ENCODE results near the gene CELF4.

CELF4 gene

GRCh38 chr18:37565101-37565976, at the start of gene CELF4:
CELF4 (minus strand) TSS chr18:37565798.
- Histone ChIP-seq H3K4me2 (ENCODE audit: insufficient read depth, low read length) (no peak within 1 kb of the TSS), H4K20me1 (ENCODE audit: insufficient read depth, low read length) (no peaks in the 10 kb centered on the region), H3K9ac (ENCODE audit: low read depth, low read length) (no peak within 1 kb of the TSS), H3K4me1 (ENCODE audit: insufficient read depth, low read length) (no peaks in the 10 kb centered on the region), H3K9me3 (ENCODE audit: insufficient read depth, low read length, severe bottlenecking) (no peaks in the 10 kb centered on the region), H2AFZ (ENCODE audit: low read depth, low read length) (no peak within 1 kb of the TSS), H3K27me3 (ENCODE audit: insufficient read depth, low read length, poor library complexity) (no peaks in the 10 kb centered on the region), H3K4me3 (ENCODE audit: low read depth in 1 of 2, low read length in 2 of 2) (no peak within 1 kb of the TSS), H3K27ac (ENCODE audit: low read length) (no peak within 1 kb of the TSS), H3K79me2 (ENCODE audit: insufficient read depth, low read length) (no peaks in the 10 kb centered on the region), H3K36me3 (ENCODE audit: insufficient read depth, low read length) (no peaks in the 10 kb centered on the region)
- ATAC-seq (ENCODE audit: insufficient read depth, low read depth) (no peak), DNase-seq (no peak)
- TF ChIP-seq, protein P1, sequence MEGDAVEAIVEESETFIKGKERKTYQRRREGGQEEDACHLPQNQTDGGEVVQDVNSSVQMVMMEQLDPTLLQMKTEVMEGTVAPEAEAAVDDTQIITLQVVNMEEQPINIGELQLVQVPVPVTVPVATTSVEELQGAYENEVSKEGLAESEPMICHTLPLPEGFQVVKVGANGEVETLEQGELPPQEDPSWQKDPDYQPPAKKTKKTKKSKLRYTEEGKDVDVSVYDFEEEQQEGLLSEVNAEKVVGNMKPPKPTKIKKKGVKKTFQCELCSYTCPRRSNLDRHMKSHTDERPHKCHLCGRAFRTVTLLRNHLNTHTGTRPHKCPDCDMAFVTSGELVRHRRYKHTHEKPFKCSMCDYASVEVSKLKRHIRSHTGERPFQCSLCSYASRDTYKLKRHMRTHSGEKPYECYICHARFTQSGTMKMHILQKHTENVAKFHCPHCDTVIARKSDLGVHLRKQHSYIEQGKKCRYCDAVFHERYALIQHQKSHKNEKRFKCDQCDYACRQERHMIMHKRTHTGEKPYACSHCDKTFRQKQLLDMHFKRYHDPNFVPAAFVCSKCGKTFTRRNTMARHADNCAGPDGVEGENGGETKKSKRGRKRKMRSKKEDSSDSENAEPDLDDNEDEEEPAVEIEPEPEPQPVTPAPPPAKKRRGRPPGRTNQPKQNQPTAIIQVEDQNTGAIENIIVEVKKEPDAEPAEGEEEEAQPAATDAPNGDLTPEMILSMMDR (IDR thresholded peaks at IDR 0.05; ENCODE audit: borderline replicate concordance, extremely low read depth, low read length, poor library complexity, severe bottlenecking): no peak
- TF ChIP-seq EZH2 (IDR thresholded peaks at IDR 0.05; ENCODE audit: borderline replicate concordance, low read depth, low read length, severe bottlenecking): no peak

GRCh38 chr18:37613253-37613565, 47.6 kb upstream of the CELF4 start:
- Histone ChIP-seq H3K79me2 (ENCODE audit: insufficient read depth, low read length) (no peaks in the 10 kb centered on the region), H3K27ac (ENCODE audit: low read length) (no peak overlapping the region), H3K9ac (ENCODE audit: low read depth, low read length) (no peak overlapping the region), H3K4me3 (ENCODE audit: low read depth in 1 of 2, low read length in 2 of 2) (no peak overlapping the region), H3K9me3 (ENCODE audit: insufficient read depth, low read length, severe bottlenecking) (no peaks in the 10 kb centered on the region), H3K36me3 (ENCODE audit: insufficient read depth, low read length) (no peaks in the 10 kb centered on the region), H3K27me3 (ENCODE audit: insufficient read depth, low read length, poor library complexity) (no peaks in the 10 kb centered on the region), H4K20me1 (ENCODE audit: insufficient read depth, low read length) (no peaks in the 10 kb centered on the region), H3K4me1 (ENCODE audit: insufficient read depth, low read length) (no peaks in the 10 kb centered on the region), H3K4me2 (ENCODE audit: insufficient read depth, low read length) (no peak overlapping the region), H2AFZ (ENCODE audit: low read depth, low read length) (no peak overlapping the region)
- ATAC-seq (ENCODE audit: insufficient read depth, low read depth): no peak
- TF ChIP-seq, protein P1 (IDR thresholded peaks at IDR 0.05; ENCODE audit: borderline replicate concordance, extremely low read depth, low read length, poor library complexity, severe bottlenecking): no peak
- TF ChIP-seq EZH2 (IDR thresholded peaks at IDR 0.05; ENCODE audit: borderline replicate concordance, low read depth, low read length, severe bottlenecking): no peak
- no peak for DNase-seq

DNA sequence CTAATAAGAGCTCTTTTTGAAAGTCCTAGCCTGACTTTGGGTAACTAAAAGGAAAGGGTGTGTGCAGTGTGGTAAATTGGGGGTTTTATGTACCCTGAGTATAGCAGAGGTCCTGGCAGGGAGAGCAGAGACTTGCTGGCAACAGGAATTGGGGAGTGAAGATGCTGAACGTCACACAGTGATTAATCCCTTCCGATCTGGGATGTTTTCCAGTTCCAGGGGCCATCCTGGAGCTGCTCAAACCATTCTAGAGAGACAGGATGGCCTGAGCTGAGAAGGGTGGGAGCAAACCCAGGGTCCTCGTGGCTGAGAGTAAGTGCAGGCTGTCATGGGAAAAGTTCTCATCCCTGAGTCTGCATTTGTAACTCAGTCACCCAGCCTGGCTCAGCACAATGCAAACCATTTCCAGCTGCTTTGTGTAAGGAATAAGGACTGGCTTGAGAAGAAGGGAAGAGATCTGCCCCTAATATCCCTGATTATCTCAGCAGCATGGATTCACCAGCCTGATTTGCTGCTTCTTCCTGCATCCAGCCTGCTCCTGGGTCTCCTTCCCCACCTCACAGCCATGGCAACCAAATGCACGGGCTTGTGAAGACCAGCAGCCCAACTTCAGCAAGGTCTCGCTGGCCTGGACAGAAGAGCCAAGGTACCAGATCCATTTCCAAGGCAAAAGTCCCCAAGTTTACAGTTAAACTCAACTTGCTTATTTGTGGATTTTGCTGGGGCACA, 47.1 kb upstream of the CELF4 start:
- H3K4me3 ChIP-seq (ENCODE audit: low read depth in 1 of 2, low read length in 2 of 2): no peak overlapping the region
- DNase-seq: no peak
- H3K36me3 ChIP-seq (ENCODE audit: insufficient read depth, low read length): no peaks in the 10 kb centered on the region
- H3K27me3 ChIP-seq (ENCODE audit: insufficient read depth, low read length, poor library complexity): no peaks in the 10 kb centered on the region
- no peak overlapping the region for H2AFZ ChIP-seq (ENCODE audit: low read depth, low read length)
- no peaks in the 10 kb centered on the region for H3K9me3 ChIP-seq (ENCODE audit: insufficient read depth, low read length, severe bottlenecking)
- TF ChIP-seq, protein P1 (IDR thresholded peaks at IDR 0.05; ENCODE audit: borderline replicate concordance, extremely low read depth, low read length, poor library complexity, severe bottlenecking): no peak
- no peak for TF ChIP-seq EZH2 (IDR thresholded peaks at IDR 0.05; ENCODE audit: borderline replicate concordance, low read depth, low read length, severe bottlenecking)
- H3K79me2 ChIP-seq (ENCODE audit: insufficient read depth, low read length): no peaks in the 10 kb centered on the region
- H3K9ac ChIP-seq (ENCODE audit: low read depth, low read length): no peak overlapping the region
- no peak overlapping the region for H3K27ac ChIP-seq (ENCODE audit: low read length)
- H3K4me1 ChIP-seq (ENCODE audit: insufficient read depth, low read length): no peaks in the 10 kb centered on the region
- H4K20me1 ChIP-seq (ENCODE audit: insufficient read depth, low read length): no peaks in the 10 kb centered on the region
- no peak overlapping the region for H3K4me2 ChIP-seq (ENCODE audit: insufficient read depth, low read length)
- ATAC-seq (ENCODE audit: insufficient read depth, low read depth): no peak

Measured in DND-41 (cell line).